GM23248 (cell line): ENCODE results near the gene AGPAT3.

Experiments used
- EZH2 ChIP-seq: fragments of 200-600 bp; sonication (generic); IDR thresholded peaks from 2 replicates; pipeline ENCODE4 v1.6.1; 2018; ENCODE audit warnings: antibody characterized with exemption, mild to moderate bottlenecking; ENCODE audit not compliant: insufficient read depth, poor library complexity, severe bottlenecking
- EZH2phosphoT487 ChIP-seq: fragments of 200-600 bp; sonication (generic); IDR thresholded peaks from 2 replicates; pipeline ENCODE4 v1.6.1; 2018; ENCODE audit warnings: antibody characterized with exemption, moderate library complexity, mild to moderate bottlenecking, low read depth; ENCODE audit not compliant: insufficient read depth

GRCh38 chr21:43842742-43843141 is 22.3 kb upstream of the AGPAT3 start:
- no peak for TF ChIP-seq EZH2phosphoT487
- TF ChIP-seq EZH2 = no peak
